Activated CD4-positive, alpha-beta T cell treated with anti-CD3 and anti-CD28 coated beads, Interleukin-2, amount 50 U/mL, for 24 hours (primary cell): ENCODE data around the gene CTXN1.

ENCODE experiments used
- DNase-seq, 2 donors: peaks; one replicate each; pipeline ENCODE4 v3.0.0-alpha.2; 2020; ENCODE audit warnings: low read depth in 1 of 2, low spot score in 1 of 2

The CTXN1 gene

GRCh38 chr19:7915250-7916102, 10.5 kb downstream of the CTXN1 start:
- no peak for DNase-seq

- DNase-seq: no peak
Observed at GRCh38 chr19:7914598-7915045, 11.3 kb downstream of the CTXN1 start, which contains the start of gene TGFBR3L. TGFBR3L (plus strand) TSS chr19:7914830.

- no peak for DNase-seq
Observed at GRCh38 chr19:7914099-7914498, 11.8 kb downstream of the CTXN1 start.

- DNase-seq: no peak
Observed at GRCh38 chr19:7913652-7914051, 12.3 kb downstream of the CTXN1 start.

GRCh38 chr19:7912697-7913564, 13.0 kb downstream of the CTXN1 start:
- DNase-seq: no peak

GRCh38 chr19:7912144-7912696, 13.7 kb downstream of the CTXN1 start:
- no peak for DNase-seq

- DNase-seq: no peak
Observed at GRCh38 chr19:7911508-7912143, 14.3 kb downstream of the CTXN1 start.

GRCh38 chr19:7910321-7911161, 15.4 kb downstream of the CTXN1 start:
- DNase-seq: no peak

- no peak for DNase-seq
Observed at GRCh38 chr19:7909471-7910067, 16.4 kb downstream of the CTXN1 start.

- no peak for DNase-seq
Observed at GRCh38 chr19:7908742-7909461, 17.0 kb downstream of the CTXN1 start.

GRCh38 chr19:7908078-7908699, 17.7 kb downstream of the CTXN1 start:
- no peak for DNase-seq

GRCh38 chr19:7907544-7907943, 18.4 kb downstream of the CTXN1 start:
- no peak for DNase-seq

GRCh38 chr19:7907122-7907521, 18.8 kb downstream of the CTXN1 start:
- no peak for DNase-seq

- DNase-seq: no peak
Observed at GRCh38 chr19:7905859-7906258, 20.1 kb downstream of the CTXN1 start.

- no peak for DNase-seq
Observed at GRCh38 chr19:7905268-7905667, 20.7 kb downstream of the CTXN1 start.

- peak in 1 of 2 donors; percentile 32 for DNase-seq
Observed at GRCh38 chr19:7904074-7905020, 21.6 kb downstream of the CTXN1 start.

GRCh38 chr19:7903244-7904073, 22.5 kb downstream of the CTXN1 start, which contains the start of gene MAP2K7:
MAP2K7 (plus strand) TSS chr19:7903877; CDS start chr19:7903945, 68 bp downstream.
- DNase-seq: peak; percentile 100
